GM21390 (cell line): ENCODE data around the gene PLK4.
"Not testable (repeated sequence)": the region's sequence is repeated elsewhere in the genome, so short reads cannot be mapped to it uniquely, and the experiment has no call there.

ENCODE experiments used
- ATAC-seq: cut with Tn5 transposase; IDR thresholded peaks from one replicate; pipeline ENCODE4 v1.9.1; 2021; ENCODE audit not compliant: unreplicated experiment

PLK4 gene

GRCh38 chr4:127899682-127900081 is 19.0 kb downstream of the PLK4 start:
- not testable (repeated sequence) for ATAC-seq

- no peak for ATAC-seq
Observed at GRCh38 chr4:127905029-127905428, 24.3 kb downstream of the PLK4 start.

GRCh38 chr4:127916512-127916911 is 35.8 kb downstream of the PLK4 start:
- no peak for ATAC-seq

DNA sequence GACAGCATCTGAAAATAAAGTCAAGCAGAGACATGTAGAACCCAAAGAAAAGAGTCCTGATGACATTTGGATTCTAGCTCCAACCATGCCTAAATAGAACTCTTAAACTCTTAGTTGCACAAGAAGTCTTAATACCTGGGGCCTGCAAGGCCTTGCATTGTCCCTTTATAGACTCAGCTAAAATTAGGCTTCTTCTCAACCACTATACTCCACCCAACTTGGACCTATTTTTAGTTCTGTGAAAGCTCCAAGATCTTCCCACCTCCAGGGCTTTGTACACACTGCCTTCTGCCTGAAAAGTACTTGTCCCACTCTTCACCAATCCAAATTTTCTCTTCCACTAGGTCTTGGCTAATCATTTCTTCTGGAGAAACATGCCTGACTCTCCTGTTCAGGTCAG is 36.5 kb downstream of the PLK4 start:
- ATAC-seq, result no peak

DNA sequence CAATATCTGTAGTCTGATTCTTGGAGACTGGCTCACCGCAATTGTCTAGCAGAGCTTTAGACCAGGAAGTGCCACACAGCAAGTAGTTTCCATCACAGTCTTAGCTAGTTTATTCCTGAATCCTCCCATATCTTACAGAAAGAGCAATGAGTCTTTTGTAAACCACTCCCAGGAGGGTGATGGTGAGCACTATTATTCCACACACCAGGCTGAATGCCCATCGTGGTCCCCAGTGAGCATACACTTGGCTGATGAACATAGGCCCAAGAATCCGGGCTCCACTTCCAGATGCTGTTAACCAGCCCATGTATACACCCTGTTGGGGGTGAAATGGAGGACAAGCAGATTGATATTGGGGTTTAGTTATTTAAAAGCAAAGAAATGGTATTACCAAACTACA is 39.8 kb downstream of the PLK4 start:
- ATAC-seq, result no peak

- no peak for ATAC-seq
Observed at GRCh38 chr4:127922226-127922625, 41.5 kb downstream of the PLK4 start.

GRCh38 chr4:127925720-127926119 is 45.0 kb downstream of the PLK4 start:
- not testable (repeated sequence) for ATAC-seq

- no peak for ATAC-seq
Observed at GRCh38 chr4:127930175-127930574, 49.5 kb downstream of the PLK4 start.

GRCh38 chr4:127931836-127932235 is 51.1 kb downstream of the PLK4 start:
- ATAC-seq, result not testable (repeated sequence)

- ATAC-seq, result no peak
Observed at GRCh38 chr4:127936974-127937373, 56.3 kb downstream of the PLK4 start.
